SK-N-SH (cell line): ENCODE data around the gene MIXL1. TPM values are rescaled to one million over a fixed set of nuclear protein-coding genes. Genes with fewer than 3 reads are reported as not detected.
A peak's percentile ranks its signal among the peaks of the same experiment; 100 is the strongest.
"Not testable (repeated sequence)": the region's sequence is repeated elsewhere in the genome, so short reads cannot be mapped to it uniquely, and the experiment has no call there.

Source experiments
- CTCF ChIA-PET: fragments of 300-600, 350-600 bp; formaldehyde crosslinking; extraction: SDS; loops from one replicate; lab custom pipeline; 2021; lab: Yijun Ruan, JAX
- POLR2A ChIA-PET: fragments of 350-600 bp; sonication (Branson Sonifier 250); formaldehyde crosslinking; extraction: SDS; loops from one replicate; lab custom pipeline; 2020; ENCODE audit warnings: antibody characterized with exemption, inconsistent platforms; lab: Yijun Ruan, JAX
- DNase-seq: peaks from one replicate; pipeline ENCODE4 v3.0.0; 2012
- H2AFZ ChIP-seq: fragments of 200-600 bp; sonication (generic); 2 replicates; pipeline ENCODE4 v1.8.1; 2016; ENCODE audit warnings: antibody characterized with exemption, mild to moderate bottlenecking, low read depth
- H3F3A ChIP-seq: fragments of 200-600 bp; sonication (generic); replicated peaks from 2 replicates; pipeline ENCODE3; 2016; ENCODE audit warnings: antibody characterized with exemption, mild to moderate bottlenecking; ENCODE audit not compliant: insufficient read depth
- H3K27ac ChIP-seq, 2 experiments: fragments of 200-500 bp in 1 of 2; fragments of 200-600 bp in 1 of 2; sonication (Bioruptor generic) in 1 of 2; sonication (generic), shearing (Covaris generic) in 1 of 2; 2 replicates each; pipeline versions ENCODE4 v1.5.1 to v1.6.1; 2014 to 2016; ENCODE audit warnings: low read depth in 2 of 2, inconsistent platforms in 1 of 2, low read length in 1 of 2, mild to moderate bottlenecking in 1 of 2, mixed read lengths in 1 of 2
- H3K27me3 ChIP-seq: fragments of 200-600 bp; sonication (generic), shearing (Covaris generic); 2 replicates; pipeline ENCODE4 v1.6.1; 2016; ENCODE audit warnings: mixed run types; ENCODE audit not compliant: insufficient read depth
- H3K36me3 ChIP-seq, 2 experiments: fragments of 200-500 bp in 1 of 2; fragments of 200-600 bp in 1 of 2; sonication (Bioruptor generic) in 1 of 2; sonication (generic) in 1 of 2; replicated peaks in 1 of 2; 2 replicates each; pipeline versions ENCODE3 to v1.5.1; 2014 to 2016; ENCODE audit warnings: low read length in 1 of 2, mild to moderate bottlenecking in 1 of 2; ENCODE audit not compliant: insufficient read depth in 2 of 2, control insufficient read depth in 1 of 2
- H3K4me1 ChIP-seq, 2 experiments: fragments of 200-500 bp in 1 of 2; fragments of 200-600 bp in 1 of 2; sonication (Bioruptor generic) in 1 of 2; sonication (generic), shearing (Covaris generic) in 1 of 2; 2 replicates each; pipeline versions ENCODE4 v1.5.1 to v1.6.1; 2014 to 2016; ENCODE audit warnings: low read depth in 1 of 2, low read length in 1 of 2, mixed run types in 1 of 2; ENCODE audit not compliant: insufficient read depth in 2 of 2, control insufficient read depth in 1 of 2
- H3K4me2 ChIP-seq: fragments of 200-600 bp; sonication (generic), shearing (Covaris generic); 2 replicates; pipeline ENCODE4 v1.6.1; 2017; ENCODE audit warnings: mixed run types
- H3K4me3 ChIP-seq, 2 experiments: fragments of 200-500 bp in 1 of 2; fragments of 200-600 bp in 1 of 2; sonication (Bioruptor generic) in 1 of 2; sonication (generic), shearing (Covaris generic) in 1 of 2; 2 replicates each; pipeline versions ENCODE4 v1.5.1 to v1.8.1; 2014 to 2016; ENCODE audit warnings: low read depth in 2 of 2, inconsistent platforms in 1 of 2, low read length in 1 of 2, mild to moderate bottlenecking in 1 of 2, mixed read lengths in 1 of 2, moderate library complexity in 1 of 2
- H3K79me2 ChIP-seq: fragments of 200-600 bp; sonication (generic); 2 replicates; pipeline ENCODE4 v1.8.1; 2017; ENCODE audit warnings: mild to moderate bottlenecking; ENCODE audit not compliant: insufficient read depth
- H3K9ac ChIP-seq: fragments of 200-600 bp; sonication (generic); 2 replicates; pipeline ENCODE4 v1.6.1; 2017; ENCODE audit warnings: mixed run types
- H3K9me2 ChIP-seq: fragments of 200-600 bp; sonication (generic); 2 replicates; pipeline ENCODE4 v1.6.1; 2017; ENCODE audit warnings: mixed run types
- H3K9me3 ChIP-seq: fragments of 200-600 bp; sonication (generic); 2 replicates; pipeline ENCODE4 v1.6.1; 2017; ENCODE audit warnings: mixed run types, mild to moderate bottlenecking, moderate library complexity
- H4K20me1 ChIP-seq: fragments of 200-600 bp; sonication (generic); 2 replicates; pipeline ENCODE4 v1.6.1; 2017; ENCODE audit warnings: mild to moderate bottlenecking, mixed run types; ENCODE audit not compliant: insufficient read depth
- ELF1 ChIP-seq: IDR thresholded peaks from 2 replicates; pipeline ENCODE4 v1.4.0; 2012
- EZH2phosphoT487 ChIP-seq: fragments of 200-600 bp; sonication (generic); IDR thresholded peaks from 2 replicates; pipeline ENCODE4 v1.6.1; 2017; ENCODE audit warnings: low read depth, mixed run types, mild to moderate bottlenecking, antibody characterized with exemption, moderate library complexity, borderline replicate concordance
- FOXJ3 ChIP-seq: sonication (generic); formaldehyde crosslinking; IDR thresholded peaks from 2 replicates; pipeline ENCODE4 v1.5.1; 2020; ENCODE audit warnings: mild to moderate bottlenecking, missing genetic modification reagents
- FOXM1 ChIP-seq: IDR thresholded peaks from 2 replicates; pipeline ENCODE4 v1.4.0; 2012; ENCODE audit warnings: low read depth, mild to moderate bottlenecking
- GATA2 ChIP-seq: sonication (generic); formaldehyde crosslinking; IDR thresholded peaks from 2 replicates; pipeline ENCODE4 v1.5.0; 2020; ENCODE audit warnings: mild to moderate bottlenecking, missing genetic modification reagents
- MAX ChIP-seq: IDR thresholded peaks from 2 replicates; pipeline ENCODE4 v1.4.0; 2012; ENCODE audit warnings: low read depth
- MEF2A ChIP-seq: IDR thresholded peaks from 2 replicates; pipeline ENCODE4 v1.4.0; 2012; ENCODE audit warnings: low read depth, borderline replicate concordance
- MXI1 ChIP-seq: IDR thresholded peaks from 2 replicates; pipeline ENCODE4 v1.6.1; 2012; ENCODE audit warnings: mild to moderate bottlenecking, low read depth, low read length, improper control_type of control experiment
- NRF1 ChIP-seq: IDR thresholded peaks from 2 replicates; pipeline ENCODE4 v1.6.1; 2012; ENCODE audit warnings: low read depth, mild to moderate bottlenecking, low read length
- POLR2AphosphoS5 ChIP-seq: IDR thresholded peaks from 2 replicates; pipeline ENCODE4 v1.6.1; 2012; ENCODE audit warnings: low read depth, low read length
- RAD21 ChIP-seq: IDR thresholded peaks from 2 replicates; pipeline ENCODE4 v1.6.1; 2012; ENCODE audit warnings: mild to moderate bottlenecking, low read length
- SIN3A ChIP-seq: IDR thresholded peaks from 2 replicates; pipeline ENCODE4 v1.6.1; 2012; ENCODE audit warnings: low read depth, mild to moderate bottlenecking, low read length, moderate library complexity, borderline replicate concordance
- SMC3 ChIP-seq: IDR thresholded peaks from 2 replicates; pipeline ENCODE4 v1.6.1; 2012; ENCODE audit warnings: low read depth, low read length, improper control_type of control experiment
- TAF1 ChIP-seq: IDR thresholded peaks from 2 replicates; pipeline ENCODE4 v1.6.1; 2012; ENCODE audit warnings: low read depth, mild to moderate bottlenecking, low read length, moderate library complexity, borderline replicate concordance
- TEAD4 ChIP-seq: IDR thresholded peaks from 2 replicates; pipeline ENCODE4 v1.4.0; 2012; ENCODE audit warnings: mild to moderate bottlenecking, borderline replicate concordance; ENCODE audit not compliant: insufficient read depth
- USF1 ChIP-seq: IDR thresholded peaks from 2 replicates; pipeline ENCODE4 v1.4.0; 2012; ENCODE audit warnings: low read depth, borderline replicate concordance
- ZBTB33 ChIP-seq: IDR thresholded peaks from 2 replicates; pipeline ENCODE4 v1.4.0; 2012; ENCODE audit warnings: low read depth, borderline replicate concordance
- WGBS: methylation state at CpG from one replicate; pipeline ENCODE4 v1.1.6; 2017; ENCODE audit warnings: low lambda C conversion rate; 5-methylcytosine and 5-hydroxymethylcytosine counted together
- polyA plus RNA-seq, 3 experiments: library from polyadenylated mRNA; depleted of rRNA; stranded (reverse); fragments of >200 nt; gene quantifications; 2 replicates each; pipeline ENCODE4 v1.2.3, GENCODE V29; 2012

MIXL1 gene
- polyA plus RNA-seq, 1 of the 3 experiments (the other 2 are of a cell fraction), result 0.03 TPM

GRCh38 chr1:226248796-226249195, 25.3 kb downstream of the MIXL1 start:
- H4K20me1 ChIP-seq, result no peaks in the 10 kb centered on the region
- H3K4me3 ChIP-seq, result no peak overlapping the region
- POLR2A ChIA-PET, result no interaction called here
- 77% methylated on average over 3 of the region's 3 CpGs for WGBS
- H3K4me2 ChIP-seq, result no peak overlapping the region
- no peak for DNase-seq
- no peak overlapping the region for H2AFZ ChIP-seq
- no peak overlapping the region for H3K9ac ChIP-seq
- H3K9me2 ChIP-seq, result no peaks in the 10 kb centered on the region
- H3K4me1 ChIP-seq, result no peaks in the 10 kb centered on the region; a peak in 1 of 4 replicates
- peaks cover 3 to 10% of the 10 kb centered on the region in 2 experiments for H3K36me3 ChIP-seq
- H3K79me2 ChIP-seq, result no peaks in the 10 kb centered on the region
- H3K27ac ChIP-seq, result peak overlapping the region in 1 of 2 experiments; percentile 2; a peak in 1 of 4 replicates
- H3K27me3 ChIP-seq, result no peaks in the 10 kb centered on the region
- CTCF ChIA-PET, result interaction anchor here (0.8 kb wide), 1 partner anchor 184 kb away, joined by 3 read pairs; no protein-coding TSS in a partner anchor
- H3K9me3 ChIP-seq, result no peaks in the 10 kb centered on the region
- H3F3A ChIP-seq, result peaks cover 6% of the 10 kb centered on the region
- TF ChIP-seq POLR2AphosphoS5, result no peak
- no peak for TF ChIP-seq ZBTB33
- TF ChIP-seq TEAD4, result no peak
- no peak for TF ChIP-seq ELF1
- no peak for TF ChIP-seq MEF2A
- no peak for TF ChIP-seq GATA2 (CRISPR knock-in tag)
- TF ChIP-seq SMC3, result no peak
- no peak for TF ChIP-seq EZH2phosphoT487
- TF ChIP-seq FOXM1, result no peak
- TF ChIP-seq FOXJ3 (CRISPR knock-in tag), result no peak

GRCh38 chr1:226250511-226250910, 27.0 kb downstream of the MIXL1 start:
- DNase-seq, result no peak
- no peaks in the 10 kb centered on the region for H3K9me2 ChIP-seq
- no peak overlapping the region for H3K4me3 ChIP-seq
- H3K27ac ChIP-seq, result no peak overlapping the region
- no peak overlapping the region for H2AFZ ChIP-seq
- no peaks in the 10 kb centered on the region for H3K79me2 ChIP-seq
- CTCF ChIA-PET, result no interaction called here
- no peaks in the 10 kb centered on the region; a peak in 1 of 4 replicates for H3K4me1 ChIP-seq
- no peak overlapping the region for H3K9ac ChIP-seq
- no peak for TF ChIP-seq NRF1
- TF ChIP-seq RAD21, result no peak
- TF ChIP-seq MAX, result no peak
- no peak for TF ChIP-seq GATA2 (CRISPR knock-in tag)
- TF ChIP-seq MXI1, result no peak
- no peak for TF ChIP-seq SIN3A
- no peak for TF ChIP-seq POLR2AphosphoS5
- no peak for TF ChIP-seq TAF1
- TF ChIP-seq USF1, result no peak
- no peak for TF ChIP-seq FOXM1
- TF ChIP-seq ELF1, result no peak
- WGBS, result 100% methylated on average over 1 of the region's 1 CpG
- H3K9me3 ChIP-seq, result no peaks in the 10 kb centered on the region
- POLR2A ChIA-PET, result no interaction called here
- peaks cover 0 to 7% of the 10 kb centered on the region in 2 experiments for H3K36me3 ChIP-seq
- no peaks in the 10 kb centered on the region for H4K20me1 ChIP-seq
- H3K27me3 ChIP-seq, result no peaks in the 10 kb centered on the region
- no peak overlapping the region for H3K4me2 ChIP-seq
- no peaks in the 10 kb centered on the region for H3F3A ChIP-seq

GRCh38 chr1:226252841-226253240, 29.4 kb downstream of the MIXL1 start:
- H3K4me3 ChIP-seq, H3F3A ChIP-seq, H3K36me3 ChIP-seq, H2AFZ ChIP-seq, H3K4me2 ChIP-seq, H3K4me1 ChIP-seq, H3K27ac ChIP-seq, H4K20me1 ChIP-seq, H3K9me2 ChIP-seq, H3K79me2 ChIP-seq, DNase-seq, CTCF ChIA-PET, H3K27me3 ChIP-seq, H3K9me3 ChIP-seq, H3K9ac ChIP-seq, POLR2A ChIA-PET: not testable (repeated sequence)
- 97% methylated on average over 5 of the region's 7 CpGs for WGBS
